Esophagus squamous epithelium (tissue), 4 donors: ENCODE measurements around the gene FOXK2.

ENCODE experiments used
- POLR2A ChIP-seq, 4 donors: fragments of 450-650 bp; IDR thresholded peaks; one replicate each; pipeline ENCODE4 v1.6.1; 2017; ENCODE audit warnings: antibody characterized with exemption in 4 of 4, mild to moderate bottlenecking in 4 of 4, moderate library complexity in 3 of 4
- TF ChIP-seq, protein P1 (sequence below), 6 experiments: fragments of 450-650 bp in 4 of 6; fragments of 200-600 bp in 2 of 6; sonication (generic) in 2 of 6; IDR thresholded peaks; one replicate each; pipeline ENCODE4 v1.5.1; 2016 to 2019; ENCODE audit warnings: antibody characterized with exemption in 6 of 6, mild to moderate bottlenecking in 4 of 6, moderate library complexity in 4 of 6

GRCh38 chr17:82548681-82549303 is 29.3 kb downstream of the FOXK2 start:
- TF ChIP-seq, protein P1, sequence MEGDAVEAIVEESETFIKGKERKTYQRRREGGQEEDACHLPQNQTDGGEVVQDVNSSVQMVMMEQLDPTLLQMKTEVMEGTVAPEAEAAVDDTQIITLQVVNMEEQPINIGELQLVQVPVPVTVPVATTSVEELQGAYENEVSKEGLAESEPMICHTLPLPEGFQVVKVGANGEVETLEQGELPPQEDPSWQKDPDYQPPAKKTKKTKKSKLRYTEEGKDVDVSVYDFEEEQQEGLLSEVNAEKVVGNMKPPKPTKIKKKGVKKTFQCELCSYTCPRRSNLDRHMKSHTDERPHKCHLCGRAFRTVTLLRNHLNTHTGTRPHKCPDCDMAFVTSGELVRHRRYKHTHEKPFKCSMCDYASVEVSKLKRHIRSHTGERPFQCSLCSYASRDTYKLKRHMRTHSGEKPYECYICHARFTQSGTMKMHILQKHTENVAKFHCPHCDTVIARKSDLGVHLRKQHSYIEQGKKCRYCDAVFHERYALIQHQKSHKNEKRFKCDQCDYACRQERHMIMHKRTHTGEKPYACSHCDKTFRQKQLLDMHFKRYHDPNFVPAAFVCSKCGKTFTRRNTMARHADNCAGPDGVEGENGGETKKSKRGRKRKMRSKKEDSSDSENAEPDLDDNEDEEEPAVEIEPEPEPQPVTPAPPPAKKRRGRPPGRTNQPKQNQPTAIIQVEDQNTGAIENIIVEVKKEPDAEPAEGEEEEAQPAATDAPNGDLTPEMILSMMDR (IDR thresholded peaks at IDR 0.05) = no peak
- no peak for TF ChIP-seq POLR2A (IDR thresholded peaks at IDR 0.05)
